GM10248 (cell line): Measurements from ENCODE around the gene AMTN.

Experiments used
- CTCF ChIA-PET: fragments of 300-600 bp; sonication (Branson Sonifier 250); formaldehyde crosslinking; extraction: SDS; loops from one replicate; lab custom pipeline; 2021; ENCODE audit warnings: antibody characterized with exemption; lab: Yijun Ruan, JAX
- POLR2A ChIA-PET: fragments of 350-650 bp; sonication (Branson Sonifier 250); formaldehyde crosslinking; extraction: SDS; loops from one replicate; lab custom pipeline; 2020; ENCODE audit warnings: antibody characterized with exemption; lab: Yijun Ruan, JAX
- DNase-seq: peaks from one replicate; pipeline ENCODE4 v3.0.0; 2012; ENCODE audit errors: extremely low spot score
- TF ChIP-seq, protein P1 (sequence below): IDR thresholded peaks from 2 replicates; pipeline ENCODE4 v1.5.1; 2012; ENCODE audit warnings: mild to moderate bottlenecking, low read depth; ENCODE audit errors: extremely low read depth, missing control alignments, control extremely low read depth

The AMTN gene

DNA sequence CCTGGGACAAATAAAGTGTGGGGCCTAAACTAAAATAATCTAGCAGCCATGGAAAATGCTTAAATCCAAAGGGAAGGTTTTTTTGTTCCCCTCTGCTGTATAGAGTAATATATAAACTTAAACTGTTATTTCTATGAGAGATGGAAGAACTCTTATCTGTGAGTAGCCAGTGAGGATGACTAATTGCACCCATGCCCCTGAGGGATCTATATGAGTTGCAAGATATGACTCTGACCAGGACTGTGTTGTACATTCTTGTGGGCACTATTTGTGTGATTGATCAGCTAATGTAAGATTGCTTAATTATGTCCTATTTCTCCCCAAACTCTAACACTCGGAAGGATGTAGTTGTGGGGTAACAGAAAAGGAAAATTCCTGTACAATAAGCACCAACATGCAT is 38.5 kb downstream of the AMTN start:
- CTCF ChIA-PET, result no interaction called here

GRCh38 chr4:70559211-70559830 is 41.0 kb downstream of the AMTN start:
- TF ChIP-seq, protein P1, sequence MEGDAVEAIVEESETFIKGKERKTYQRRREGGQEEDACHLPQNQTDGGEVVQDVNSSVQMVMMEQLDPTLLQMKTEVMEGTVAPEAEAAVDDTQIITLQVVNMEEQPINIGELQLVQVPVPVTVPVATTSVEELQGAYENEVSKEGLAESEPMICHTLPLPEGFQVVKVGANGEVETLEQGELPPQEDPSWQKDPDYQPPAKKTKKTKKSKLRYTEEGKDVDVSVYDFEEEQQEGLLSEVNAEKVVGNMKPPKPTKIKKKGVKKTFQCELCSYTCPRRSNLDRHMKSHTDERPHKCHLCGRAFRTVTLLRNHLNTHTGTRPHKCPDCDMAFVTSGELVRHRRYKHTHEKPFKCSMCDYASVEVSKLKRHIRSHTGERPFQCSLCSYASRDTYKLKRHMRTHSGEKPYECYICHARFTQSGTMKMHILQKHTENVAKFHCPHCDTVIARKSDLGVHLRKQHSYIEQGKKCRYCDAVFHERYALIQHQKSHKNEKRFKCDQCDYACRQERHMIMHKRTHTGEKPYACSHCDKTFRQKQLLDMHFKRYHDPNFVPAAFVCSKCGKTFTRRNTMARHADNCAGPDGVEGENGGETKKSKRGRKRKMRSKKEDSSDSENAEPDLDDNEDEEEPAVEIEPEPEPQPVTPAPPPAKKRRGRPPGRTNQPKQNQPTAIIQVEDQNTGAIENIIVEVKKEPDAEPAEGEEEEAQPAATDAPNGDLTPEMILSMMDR, result peak; percentile 87
- ChIA-PET POLR2A (no interaction called here), CTCF (interaction anchor here (0.7 to 3.0 kb wide), 13 partner anchors 9 to 451 kb away, joined by 3 to 21 read pairs (median 3); no protein-coding TSS in a partner anchor)
- peak; percentile 67 for DNase-seq

More for the DNA sequence above, 38.5 kb downstream of the AMTN start:
- TF ChIP-seq, protein P1, result no peak
- DNase-seq, result no peak
- POLR2A ChIA-PET, result no interaction called here

- CTCF ChIA-PET, result interaction anchor here (1.0 to 3.0 kb wide), 8 partner anchors 10 to 367 kb away, joined by 3 to 21 read pairs (median 4); no protein-coding TSS in a partner anchor
- TF ChIP-seq, protein P1, result no peak
Observed at GRCh38 chr4:70559924-70560323, 41.6 kb downstream of the AMTN start.

DNA sequence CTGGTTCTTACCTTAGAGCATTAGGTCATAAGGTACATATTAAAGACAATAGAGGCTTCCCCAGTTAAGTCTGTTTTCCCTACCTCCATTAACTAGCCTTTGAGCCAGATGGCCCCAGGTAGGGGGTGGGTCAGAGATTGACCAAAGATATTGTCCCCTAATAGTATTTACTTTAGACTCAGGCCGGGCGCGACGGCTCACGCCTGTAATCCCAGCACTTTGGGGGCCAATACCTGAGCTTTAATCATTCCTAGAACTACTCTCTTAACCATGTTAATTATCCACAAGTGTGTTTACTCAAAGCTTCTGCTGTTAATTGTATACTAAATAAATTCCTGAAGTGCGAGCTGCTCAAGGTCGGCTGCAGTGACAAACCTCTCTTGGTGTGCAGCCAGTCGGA is 45.7 kb downstream of the AMTN start:
- TF ChIP-seq, protein P1, result no peak
- DNase-seq, result no peak
- CTCF ChIA-PET, result no interaction called here
- POLR2A ChIA-PET, result no interaction called here

More at GRCh38 chr4:70559924-70560323, 41.6 kb downstream of the AMTN start:
- no peak for DNase-seq
- POLR2A ChIA-PET, result no interaction called here

GRCh38 chr4:70570796-70571195 is 52.4 kb downstream of the AMTN start:
- ChIA-PET POLR2A (no interaction called here), CTCF (interaction anchor here (4.2 kb wide), 1 partner anchor 11 kb away, joined by 21 read pairs; no protein-coding TSS in a partner anchor)
- no peak for DNase-seq
- TF ChIP-seq, protein P1, result no peak

GRCh38 chr4:70571772-70572171 is 53.4 kb downstream of the AMTN start:
- ChIA-PET POLR2A (no interaction called here), CTCF (interaction anchor here (1.1 to 4.2 kb wide), 3 partner anchors 10 to 29 kb away, joined by 3 to 21 read pairs (median 3); no protein-coding TSS in a partner anchor)
- DNase-seq, result no peak
- TF ChIP-seq, protein P1, result no peak
